Measurements from ENCODE around the gene PTP4A2. TPM values are rescaled to one million over a fixed set of nuclear protein-coding genes. Genes with fewer than 3 reads are reported as not detected.

Gene PTP4A2
- total and polyA plus RNA-seq, 10 of the 15 experiments (the other 5 are each of a cell fraction or from before 2014, with no cell fraction given): 180 to 909 (median 375) TPM

DNA sequence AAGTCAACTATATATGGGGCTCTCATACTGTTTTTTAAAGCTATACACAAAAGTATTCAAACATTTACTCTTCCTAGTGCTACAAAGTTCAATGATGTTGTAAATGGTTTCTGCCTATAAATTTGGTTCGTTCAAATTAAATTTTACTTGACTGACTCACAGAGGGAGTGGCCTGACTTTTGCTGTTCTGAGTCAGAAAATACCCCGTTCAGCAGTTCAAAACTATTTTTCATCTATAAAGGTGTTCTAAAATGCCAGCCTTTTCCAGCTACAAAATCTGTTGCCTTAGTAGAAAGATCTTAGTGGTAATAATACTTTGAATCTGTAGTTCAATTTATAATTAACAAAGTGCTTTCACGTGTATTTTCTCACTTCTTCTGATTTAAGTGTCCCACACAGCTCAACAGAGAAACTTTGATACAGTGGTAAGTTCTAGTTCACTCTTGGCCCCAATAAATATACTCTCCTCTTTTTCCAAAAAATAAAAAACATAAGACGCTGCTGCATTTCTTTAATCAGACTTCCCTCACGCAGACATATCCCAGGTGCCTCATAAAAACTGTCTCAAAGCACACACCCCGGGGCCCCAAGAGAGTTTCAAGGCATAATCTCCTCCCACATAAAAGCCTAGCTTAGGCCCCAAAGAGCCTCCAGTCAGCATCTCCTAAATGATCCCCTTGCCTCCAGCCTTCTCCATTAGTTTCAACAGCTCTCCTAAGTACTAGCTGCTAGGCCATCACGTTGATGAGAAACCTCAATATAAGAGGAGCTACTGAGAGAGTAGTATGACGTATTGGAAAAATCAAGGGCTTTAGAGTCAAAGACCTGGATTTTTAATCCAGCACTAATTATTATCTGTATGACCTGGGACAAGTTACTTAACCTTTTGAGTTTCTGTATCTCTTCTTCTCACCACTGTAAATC lies 3.2 kb downstream of the PTP4A2 start:
- Histone ChIP-seq H2AFZ (ENCODE audit: control insufficient read depth, low read depth, low read length) (no peak overlapping the region), H3K27me3 (replicated peaks in 1 of 2; ENCODE audit: control insufficient read depth in 2 of 2, insufficient read depth in 2 of 2, low read length in 1 of 2) (no peaks in the 10 kb centered on the region), H3K9me3 (replicated peaks; ENCODE audit: control insufficient read depth, insufficient read depth, low read length) (no peaks in the 10 kb centered on the region), H3K4me1 (ENCODE audit: control insufficient read depth, insufficient read depth, low read length) (peaks cover 32% of the 10 kb centered on the region), H3K4me3 (peak overlapping the region; percentile 84), H3K4me2 (ENCODE audit: control insufficient read depth, insufficient read depth) (peak overlapping the region; percentile 88), H3K27ac (ENCODE audit: control insufficient read depth, insufficient read depth) (peak overlapping the region; percentile 93), H3K36me3 (ENCODE audit: control insufficient read depth in 2 of 2, insufficient read depth in 2 of 2, low read length in 1 of 2) (0 out of 4 replicates have a peak, but pooled peaks cover 0 to 4% of the 10 kb centered on the region in 2 experiments), H4K20me1 (ENCODE audit: control insufficient read depth, insufficient read depth) (0 out of 2 replicates have a peak, but pooled peaks cover 3% of the 10 kb centered on the region), H3K9ac (ENCODE audit: control insufficient read depth, insufficient read depth, low read length) (peak overlapping the region; percentile 96), H3K79me2 (ENCODE audit: control insufficient read depth, insufficient read depth, low read length) (peaks cover 94% of the 10 kb centered on the region)
- ChIA-PET RAD21 (ENCODE audit: unreplicated experiment) (interaction anchor here (0.6 to 4.6 kb wide), 23 partner anchors 9 to 315 kb away, joined by 3 to 79 read pairs (median 7); partner anchors contain the start of genes KHDRBS1 and SPOCD1), SMC1A (ENCODE audit: uncharacterized antibody, unreplicated experiment) (interaction anchor here (0.8 to 4.3 kb wide), 21 partner anchors 9 to 429 kb away, joined by 3 to 98 read pairs (median 5); no protein-coding TSS in a partner anchor), POLR2A (interaction anchor here (0.5 to 4.6 kb wide), 17 partner anchors 9 to 138 kb away, joined by 3 to 59 read pairs (median 10); partner anchors contain the start of genes KHDRBS1 and TMEM39B), CTCF (interaction anchor here (0.8 to 15.0 kb wide), 17 partner anchors 9 to 145 kb away, joined by 3 to 565 read pairs (median 5); partner anchors contain the start of gene SPOCD1)
- ATAC-seq (no peak), FAIRE-seq (no peak), DNase-seq (ENCODE audit: low read depth, low spot score) (no peak)
- TSS peak; percentile 53 for BruUV-seq (replicated peaks)
- in situ Hi-C loops (cut with MboI) (loop anchor here (10.0 kb wide), 1 partner anchor 1180 kb away; the partner anchor contains the start of gene LAPTM5), intact Hi-C loops (cut with micrococcal nuclease; ENCODE audit: unreplicated experiment) (loop anchor here (5.0 kb wide), 2 partner anchors 77 to 118 kb away; partner anchors contain the start of genes KHDRBS1 and SPOCD1)
- 0% methylated on average over 8 of the region's 8 CpGs for WGBS (ENCODE audit: insufficient coverage, insufficient replicate concordance, low lambda C conversion rate, missing lambda C conversion rate)
- TF ChIP-seq JUNB (IDR thresholded peaks at IDR 0.05) (peak; percentile 79), PKNOX1 (IDR thresholded peaks at IDR 0.05) (peak; percentile 82), ZNF687 (IDR thresholded peaks at IDR 0.05) (0 out of 2 replicates have a peak, but pooled peaks have one; percentile 10), MEF2B (IDR thresholded peaks at IDR 0.05; ENCODE audit: partially characterized antibody, poor library complexity, severe bottlenecking) (peak; percentile 56), ATF7 (IDR thresholded peaks at IDR 0.05; ENCODE audit: low read depth) (peak; percentile 54; the same call in 1 of the 2 replicates), SRF (IDR thresholded peaks at IDR 0.05; ENCODE audit: low read depth in 2 of 2, low read length in 2 of 2) (no peak), EGR1 (IDR thresholded peaks at IDR 0.05; ENCODE audit: borderline replicate concordance in 1 of 2, low read depth in 2 of 2, low read length in 2 of 2) (peak in 1 of 2 experiments; percentile 9; a peak in 1 of 3 replicates), ATF2 (IDR thresholded peaks at IDR 0.05; ENCODE audit: low read length) (peak; percentile 39; the same call in 1 of the 2 replicates), PAX8 (IDR thresholded peaks at IDR 0.05) (0 out of 2 replicates have a peak, but pooled peaks have one; percentile 53), LARP7 (IDR thresholded peaks at IDR 0.05) (no peak), ETV6 (conservative IDR thresholded peaks at IDR 0.05 in 1 of 2, IDR thresholded peaks at IDR 0.05 in 1 of 2; ENCODE audit: borderline replicate concordance in 1 of 2, low read depth in 1 of 2) (0 out of 4 replicates have a peak, but pooled peaks of 1 of the 2 experiments have one; percentile 9)

Data from GM12878 (cell line).